B cell (primary cell): Measurements from ENCODE around the gene PIGA. TPM values are rescaled to one million over a fixed set of nuclear protein-coding genes. Genes with fewer than 3 reads are reported as not detected.

Experiments
- ATAC-seq: fragments of 200-7000 bp; cut with Tn5 transposase; one replicate; pipeline ENCODE4 v1.10.0; 2021; ENCODE audit warnings: low read depth, mild to moderate bottlenecking, moderate number of reproducible peaks, moderate library complexity
- CTCF ChIA-PET: fragments of 350-600 bp; sonication (Branson Sonifier 250); formaldehyde crosslinking; loops from one replicate; lab custom pipeline; 2021; ENCODE audit warnings: antibody characterized with exemption, inconsistent platforms; lab: Charles Lee
- POLR2A ChIA-PET: fragments of 350-600 bp; sonication (Branson Sonifier 250); formaldehyde crosslinking; loops from one replicate; lab custom pipeline; 2021; ENCODE audit warnings: antibody characterized with exemption; lab: Charles Lee
- DNase-seq: peaks from one replicate; pipeline ENCODE4 v3.0.0; 2013
- H2AFZ ChIP-seq: 2 replicates; pipeline ENCODE4 v1.6.1; 2012; ENCODE audit warnings: mild to moderate bottlenecking, low read depth, low read length; ENCODE audit not compliant: insufficient read depth, poor library complexity, severe bottlenecking
- H3K27ac ChIP-seq, 2 donors: 1 replicate in 1 of 2; 2 replicates in 1 of 2; pipeline ENCODE4 v1.5.1; 2012 to 2013; ENCODE audit warnings: low read length in 2 of 2, mild to moderate bottlenecking in 2 of 2, moderate library complexity in 1 of 2
- H3K27me3 ChIP-seq, 4 experiments: fragments of 200-600 bp in 1 of 4; sonication (generic) in 1 of 4; replicated peaks in 1 of 4; 1 replicate in 2 of 4; 2 replicates in 2 of 4; pipeline versions ENCODE4 v1.6.1 to v1.7.0; 2013 to 2016; ENCODE audit warnings: low read length in 3 of 4, mild to moderate bottlenecking in 2 of 4, mixed read lengths in 1 of 4, moderate library complexity in 1 of 4; ENCODE audit not compliant: insufficient read depth in 4 of 4, control insufficient read depth in 3 of 4; ENCODE audit errors: control extremely low read depth in 1 of 4
- H3K36me3 ChIP-seq, 2 experiments: replicated peaks in 1 of 2; 1 replicate in 1 of 2; 2 replicates in 1 of 2; pipeline versions ENCODE4 v1.6.1 to v1.7.1; 2013; ENCODE audit warnings: low read length in 1 of 2; ENCODE audit not compliant: insufficient read depth in 2 of 2, control insufficient read depth in 1 of 2; ENCODE audit errors: control extremely low read depth in 1 of 2, extremely low read depth in 1 of 2
- H3K4me1 ChIP-seq, 2 donors: fragments of 200-600 bp in 1 of 2; sonication (generic) in 1 of 2; 1 replicate in 1 of 2; 2 replicates in 1 of 2; pipeline versions ENCODE4 v1.5.1 to v1.6.1; 2013 to 2017; ENCODE audit warnings: low read length in 2 of 2; ENCODE audit not compliant: control insufficient read depth in 2 of 2, insufficient read depth in 2 of 2
- H3K4me2 ChIP-seq: replicated peaks from 2 replicates; pipeline ENCODE3; 2012; ENCODE audit warnings: mild to moderate bottlenecking, low read depth, low read length; ENCODE audit not compliant: poor library complexity, severe bottlenecking
- H3K4me3 ChIP-seq, 5 experiments: fragments of 200-600 bp in 1 of 5; sonication (generic) in 1 of 5; 1 replicate in 3 of 5; 2 replicates in 2 of 5; pipeline versions ENCODE4 v1.5.1 to v1.7.0; 2011 to 2016; ENCODE audit warnings: low read length in 4 of 5, mild to moderate bottlenecking in 4 of 5, low read depth in 2 of 5, control low read depth in 1 of 5, moderate library complexity in 1 of 5; ENCODE audit not compliant: insufficient read depth in 1 of 5; ENCODE audit errors: control extremely low read depth in 1 of 5, extremely low read depth in 1 of 5
- H3K79me2 ChIP-seq: fragments of 200-600 bp; sonication (generic); one replicate; pipeline ENCODE4 v1.6.0; 2016; ENCODE audit warnings: low read length; ENCODE audit not compliant: control insufficient read depth, insufficient read depth
- H3K9ac ChIP-seq: fragments of 200-600 bp; sonication (generic); 2 replicates; pipeline ENCODE4 v1.6.1; 2017; ENCODE audit warnings: mild to moderate bottlenecking, low read length, moderate library complexity
- H3K9me3 ChIP-seq, 3 donors: one replicate each; pipeline versions ENCODE4 v1.6.1 to v1.7.1; 2013; ENCODE audit warnings: low read length in 2 of 3; ENCODE audit not compliant: control insufficient read depth in 2 of 3, insufficient read depth in 1 of 3; ENCODE audit errors: control extremely low read depth in 1 of 3
- H4K20me1 ChIP-seq: 2 replicates; pipeline ENCODE4 v1.6.0; 2012; ENCODE audit warnings: mild to moderate bottlenecking, low read length; ENCODE audit not compliant: insufficient read depth, control insufficient read depth, poor library complexity, severe bottlenecking
- H3K27ac Mint-ChIP-seq: one replicate; pipeline ENCODE4 v1.8.0; 2021; ENCODE audit warnings: mixed read lengths
- H3K27me3 Mint-ChIP-seq: one replicate; pipeline ENCODE4 v1.8.0; 2021; ENCODE audit warnings: mixed read lengths
- H3K4me1 Mint-ChIP-seq: one replicate; pipeline ENCODE4 v1.8.0; 2021; ENCODE audit warnings: mixed read lengths
- H3K4me3 Mint-ChIP-seq: one replicate; pipeline ENCODE4 v1.8.0; 2021; ENCODE audit warnings: mixed read lengths
- H3K9me3 Mint-ChIP-seq: one replicate; pipeline ENCODE4 v1.8.0; 2022; ENCODE audit warnings: mixed read lengths; ENCODE audit not compliant: insufficient read depth
- EZH2 ChIP-seq: IDR thresholded peaks from 2 replicates; pipeline ENCODE4 v1.6.1; 2012; ENCODE audit warnings: borderline replicate concordance, low read depth, mild to moderate bottlenecking, moderate library complexity, low read length; ENCODE audit not compliant: insufficient read depth, poor library complexity, severe bottlenecking
- WGBS: methylation state at CpG from one replicate; pipeline ENCODE4 v1.1.5; 2013; ENCODE audit warnings: missing lambda C conversion rate; ENCODE audit not compliant: insufficient coverage; 5-methylcytosine and 5-hydroxymethylcytosine counted together
- intact Hi-C: fragments of 100-400 bp; cut with micrococcal nuclease; formaldehyde crosslinking; loops from one replicate; pipeline ENCODE4 v1.10.0; 2022
- polyA plus RNA-seq: library from polyadenylated mRNA; depleted of rRNA; stranded (reverse); fragments of >200 nt; gene quantifications from 2 replicates; pipeline ENCODE4 v1.2.3, GENCODE V29; 2012
- total RNA-seq, 2 donors: library from RNA; stranded (reverse); fragments of 120-200 nt in 1 of 2; gene quantifications; 1 replicate in 1 of 2; 2 replicates in 1 of 2; pipeline versions ENCODE4 v1.2.3 to v1.2.4, GENCODE V29; 2013 to 2022
- TF ChIP-seq, protein P1 (sequence below): fragments of 200-600 bp; IDR thresholded peaks from one replicate; pipeline ENCODE4 v1.8.0; 2022; ENCODE audit warnings: antibody characterized with exemption, mild to moderate bottlenecking

PIGA gene
- total and polyA plus RNA-seq, 2 donors (not counting 1 experiment from before 2014, with no cell fraction given) = 13.0 to 25.7 TPM

- intact Hi-C loops = no loop called here
- DNase-seq (no peak), ATAC-seq (no peak)
- Histone ChIP-seq H3K79me2 (no peaks in the 10 kb centered on the region), H2AFZ (no peak overlapping the region), H4K20me1 (no peaks in the 10 kb centered on the region), H3K27ac (no peak overlapping the region), H3K36me3 (no peaks in the 10 kb centered on the region), H3K4me3 (no peak overlapping the region), H3K9ac (no peak overlapping the region), H3K9me3 (no peaks in the 10 kb centered on the region), H3K4me2 (no peak overlapping the region), H3K27me3 (no peaks in the 10 kb centered on the region), H3K4me1 (no peaks in the 10 kb centered on the region)
- no peak overlapping the region for H3K27ac Mint-ChIP-seq
- POLR2A ChIA-PET = no interaction called here
- H3K27me3 Mint-ChIP-seq = no peaks in the 10 kb centered on the region
- CTCF ChIA-PET = interaction anchor here (0.8 to 0.9 kb wide), 2 partner anchors 10 to 167 kb away, joined by 3 read pairs; no protein-coding TSS in a partner anchor
- H3K9me3 Mint-ChIP-seq = no peaks in the 10 kb centered on the region
- WGBS = 24% methylated on average over 3 of the region's 4 CpGs
- H3K4me3 Mint-ChIP-seq = no peak overlapping the region
- H3K4me1 Mint-ChIP-seq = no peaks in the 10 kb centered on the region
- no peak for TF ChIP-seq EZH2
- TF ChIP-seq, protein P1, sequence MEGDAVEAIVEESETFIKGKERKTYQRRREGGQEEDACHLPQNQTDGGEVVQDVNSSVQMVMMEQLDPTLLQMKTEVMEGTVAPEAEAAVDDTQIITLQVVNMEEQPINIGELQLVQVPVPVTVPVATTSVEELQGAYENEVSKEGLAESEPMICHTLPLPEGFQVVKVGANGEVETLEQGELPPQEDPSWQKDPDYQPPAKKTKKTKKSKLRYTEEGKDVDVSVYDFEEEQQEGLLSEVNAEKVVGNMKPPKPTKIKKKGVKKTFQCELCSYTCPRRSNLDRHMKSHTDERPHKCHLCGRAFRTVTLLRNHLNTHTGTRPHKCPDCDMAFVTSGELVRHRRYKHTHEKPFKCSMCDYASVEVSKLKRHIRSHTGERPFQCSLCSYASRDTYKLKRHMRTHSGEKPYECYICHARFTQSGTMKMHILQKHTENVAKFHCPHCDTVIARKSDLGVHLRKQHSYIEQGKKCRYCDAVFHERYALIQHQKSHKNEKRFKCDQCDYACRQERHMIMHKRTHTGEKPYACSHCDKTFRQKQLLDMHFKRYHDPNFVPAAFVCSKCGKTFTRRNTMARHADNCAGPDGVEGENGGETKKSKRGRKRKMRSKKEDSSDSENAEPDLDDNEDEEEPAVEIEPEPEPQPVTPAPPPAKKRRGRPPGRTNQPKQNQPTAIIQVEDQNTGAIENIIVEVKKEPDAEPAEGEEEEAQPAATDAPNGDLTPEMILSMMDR = no peak
These were observed 33.4 kb downstream of the PIGA start for GRCh38 chrX:15301924-15302323.

GRCh38 chrX:15299941-15300851 lies 35.1 kb downstream of the PIGA start:
- Histone ChIP-seq H3K9me3 (no peaks in the 10 kb centered on the region), H3K4me3 (no peak overlapping the region), H3K4me1 (no peaks in the 10 kb centered on the region), H3K27me3 (no peaks in the 10 kb centered on the region), H4K20me1 (no peaks in the 10 kb centered on the region), H3K27ac (no peak overlapping the region), H3K36me3 (no peaks in the 10 kb centered on the region), H3K79me2 (no peaks in the 10 kb centered on the region), H2AFZ (no peak overlapping the region), H3K4me2 (no peak overlapping the region), H3K9ac (no peak overlapping the region)
- DNase-seq (peak; percentile 5), ATAC-seq (no peak)
- H3K27ac Mint-ChIP-seq = no peak overlapping the region
- CTCF ChIA-PET = interaction anchor here (0.8 to 1.4 kb wide), 4 partner anchors 12 to 170 kb away, joined by 3 to 16 read pairs (median 4); no protein-coding TSS in a partner anchor
- POLR2A ChIA-PET = no interaction called here
- no peaks in the 10 kb centered on the region for H3K27me3 Mint-ChIP-seq
- no peak overlapping the region for H3K4me3 Mint-ChIP-seq
- no CpG with 5 or more reads among the region's 4 CpGs for WGBS
- TF ChIP-seq EZH2 = no peak
- TF ChIP-seq, protein P1 = peak; percentile 45
- no peaks in the 10 kb centered on the region for H3K4me1 Mint-ChIP-seq
- no peaks in the 10 kb centered on the region for H3K9me3 Mint-ChIP-seq
- intact Hi-C loops = loop anchor here (1.0 kb wide), 1 partner anchor 171 kb away; no protein-coding TSS in a partner anchor
